RPMI7951 (cell line): ENCODE results near the gene PARD3B. TPM values are rescaled to one million over a fixed set of nuclear protein-coding genes. Genes with fewer than 3 reads are reported as not detected.

Source experiments
- DNase-seq: peaks from one replicate; pipeline ENCODE4 v3.0.0-alpha.2; 2012; ENCODE audit warnings: low read depth
- total RNA-seq: library from RNA; depleted of rRNA; stranded (reverse); fragments of >200 nt; shearing (Covaris generic); gene quantifications from 2 replicates; pipeline ENCODE4 v1.2.3, GENCODE V29; 2014

The PARD3B gene
- total RNA-seq, 1 experiment from 2014 or later = 0.96 TPM

DNA sequence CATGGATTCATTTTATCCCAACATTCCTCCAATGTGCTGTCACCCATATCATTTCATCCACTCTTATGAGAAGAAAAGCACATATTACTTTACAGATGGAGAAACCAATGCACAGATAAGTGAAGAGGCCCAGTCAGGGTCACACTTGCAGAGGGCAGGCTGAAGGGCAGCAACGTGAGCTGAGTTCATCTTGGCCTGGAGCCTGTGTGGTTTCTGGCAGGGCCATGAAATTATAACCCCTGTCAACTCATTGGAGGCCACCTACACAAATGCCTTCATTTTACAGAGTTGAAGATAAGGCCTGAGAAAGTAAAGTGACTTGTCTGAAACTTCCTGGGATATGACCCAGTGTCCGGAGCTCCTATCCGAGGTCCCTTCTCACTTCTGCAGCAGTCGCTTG lies 1048.6 kb downstream of the PARD3B start:
- peak; percentile 40 for DNase-seq

DNA sequence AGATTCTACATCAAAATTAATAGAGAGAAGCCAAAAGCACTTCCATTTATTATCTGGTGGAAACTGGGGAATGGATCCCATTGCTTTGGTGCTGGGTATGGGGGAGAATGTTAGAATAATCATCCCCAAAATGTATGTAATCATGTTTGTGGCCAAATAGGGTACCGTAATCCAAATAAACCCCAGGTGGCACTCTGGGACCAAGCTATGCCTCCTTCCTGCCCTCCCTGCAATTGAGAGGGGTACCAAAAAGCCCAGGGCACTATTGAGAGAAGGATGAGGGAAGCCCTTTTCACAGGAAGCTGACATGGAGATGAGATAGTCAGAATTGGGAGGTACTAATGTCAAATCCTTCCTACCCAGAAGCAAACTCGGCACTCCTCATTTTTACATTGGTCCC lies 1051.3 kb downstream of the PARD3B start:
- DNase-seq = no peak

DNA sequence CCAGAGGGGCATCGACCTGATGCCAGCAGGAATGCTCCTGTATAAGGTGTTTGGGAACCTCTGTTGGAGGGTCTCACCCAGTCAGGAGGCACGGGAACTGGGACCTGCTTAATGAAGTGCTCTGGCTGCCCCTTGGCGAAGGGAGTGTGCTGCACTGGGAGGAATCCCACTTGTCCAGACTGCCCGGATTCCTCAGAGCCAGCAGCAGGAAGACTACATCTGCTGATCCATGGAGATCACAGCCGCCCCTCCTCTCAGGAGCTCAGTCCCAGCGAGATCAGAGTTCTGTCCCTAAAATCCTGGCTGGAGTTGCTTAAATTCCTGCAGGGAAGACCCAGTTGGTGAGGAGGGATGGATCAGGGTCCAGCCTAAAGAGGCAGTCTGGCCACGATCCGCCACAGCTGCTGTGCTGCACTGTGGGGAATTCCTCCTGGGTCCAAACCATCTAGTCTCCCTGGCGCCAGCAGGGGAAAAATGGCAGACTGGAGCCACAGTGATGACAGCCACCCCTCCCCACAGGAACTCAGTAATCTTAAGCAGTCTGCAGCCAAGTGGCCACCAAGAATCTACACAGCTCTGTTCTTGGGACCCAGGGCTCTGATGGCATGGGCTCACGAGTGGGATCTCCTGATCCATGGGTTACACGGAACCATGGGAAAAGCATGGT lies 1060.5 kb downstream of the PARD3B start:
- no peak for DNase-seq

DNA sequence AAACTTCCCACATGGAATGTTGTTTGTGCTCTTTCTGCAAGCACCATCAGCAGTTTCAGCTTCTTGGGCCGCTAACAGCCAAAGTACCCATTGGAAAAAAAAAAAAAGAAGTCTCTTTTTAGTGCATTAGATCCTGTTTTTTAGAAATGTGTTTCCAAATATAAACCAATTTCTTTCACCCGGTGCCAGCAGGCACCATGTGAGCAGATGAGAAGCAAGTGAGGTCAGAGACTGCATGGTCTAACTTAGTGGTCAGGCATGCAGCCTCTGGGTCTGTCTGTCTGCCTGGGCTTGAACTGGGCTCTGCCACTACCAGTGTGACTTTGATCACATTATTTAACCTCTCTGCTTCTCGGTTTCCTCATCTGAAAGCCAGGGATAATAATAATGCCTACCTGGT lies 1061.9 kb downstream of the PARD3B start:
- DNase-seq = no peak

DNA sequence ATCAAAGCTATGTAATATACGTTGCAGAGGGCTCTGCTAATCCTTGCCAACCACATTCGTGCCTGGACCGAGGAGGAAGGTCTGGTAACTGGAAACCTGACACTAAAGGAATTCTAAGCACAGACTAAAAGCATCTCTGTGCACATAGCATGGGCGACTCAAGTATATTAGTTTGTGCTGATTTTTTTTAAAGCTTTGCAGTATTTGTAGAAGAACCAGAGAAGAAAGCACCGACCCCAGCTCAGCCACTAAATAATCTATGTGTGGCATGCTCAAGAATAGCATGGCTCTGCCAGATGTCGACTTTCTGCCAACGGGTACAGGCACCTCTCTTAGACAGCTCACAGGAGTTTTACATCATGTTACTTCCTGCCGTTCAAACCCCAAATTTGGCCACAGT lies 1063.8 kb downstream of the PARD3B start:
- peak; percentile 4 for DNase-seq

DNA sequence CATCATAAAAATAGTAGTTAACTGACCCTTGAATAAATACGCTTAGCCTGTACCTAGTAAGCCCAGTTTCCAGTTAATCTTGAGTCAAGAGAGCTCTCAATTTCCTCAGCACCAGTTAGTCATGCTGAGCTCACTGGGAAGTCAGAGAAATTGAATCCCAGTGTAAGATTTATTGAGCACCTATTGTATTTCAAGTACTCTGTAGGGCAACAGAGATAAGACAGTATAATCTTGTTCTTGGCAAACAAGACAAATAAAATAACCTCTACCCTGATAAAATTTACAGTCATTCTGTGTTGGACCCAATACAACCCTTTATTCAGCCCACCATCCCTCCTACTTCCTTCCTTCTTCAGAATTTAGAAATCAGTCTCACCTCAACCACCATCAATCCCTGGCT lies 1065.2 kb downstream of the PARD3B start:
- DNase-seq = no peak

DNA sequence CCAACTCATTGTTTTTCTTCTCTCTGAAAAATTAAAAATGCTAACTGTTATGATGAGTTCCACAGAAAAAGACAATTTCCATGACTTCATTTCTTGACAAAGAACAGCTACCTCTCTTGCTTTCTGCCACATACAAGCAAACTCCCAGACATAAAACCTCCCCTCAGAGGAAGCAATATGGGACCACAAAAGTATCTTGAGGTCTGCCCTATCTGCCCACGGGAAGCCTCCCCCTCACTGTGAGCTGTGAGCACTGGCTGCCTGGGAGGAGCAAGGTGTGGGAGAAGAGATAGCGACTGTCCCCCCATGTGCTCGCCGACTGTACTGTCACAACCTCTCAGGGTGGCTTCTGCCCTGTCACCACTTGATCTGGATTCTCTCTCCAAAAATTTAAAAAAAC lies 1067.4 kb downstream of the PARD3B start:
- no peak for DNase-seq

DNA sequence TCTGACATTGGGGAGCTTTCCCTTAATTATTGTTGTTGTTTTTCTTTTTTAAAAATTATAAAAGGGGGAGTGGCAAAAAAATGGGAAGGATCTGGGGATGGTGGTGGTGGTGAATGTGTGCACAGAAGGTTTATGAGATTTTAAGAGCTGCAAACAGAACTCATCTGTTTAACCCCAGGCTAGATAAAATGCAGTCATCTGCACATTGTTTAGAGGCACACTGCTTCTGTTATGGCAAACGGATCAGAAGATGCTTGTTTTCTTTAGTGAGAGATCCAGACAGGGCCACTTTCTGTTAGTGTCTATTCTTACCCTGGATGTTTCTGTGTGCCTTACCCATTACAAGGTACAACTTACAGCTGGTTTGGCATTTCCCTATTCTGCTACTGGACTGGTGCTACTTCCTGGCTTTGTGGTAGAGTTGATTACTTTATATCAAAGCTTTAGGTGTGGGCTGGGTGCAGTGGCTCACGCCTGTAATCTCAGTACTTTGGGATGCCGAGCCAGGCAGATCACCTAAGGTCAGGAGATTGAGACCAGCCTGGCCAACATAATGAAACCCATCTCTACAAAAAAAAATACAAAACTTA lies 1068.8 kb downstream of the PARD3B start:
- DNase-seq = peak; percentile 13

DNA sequence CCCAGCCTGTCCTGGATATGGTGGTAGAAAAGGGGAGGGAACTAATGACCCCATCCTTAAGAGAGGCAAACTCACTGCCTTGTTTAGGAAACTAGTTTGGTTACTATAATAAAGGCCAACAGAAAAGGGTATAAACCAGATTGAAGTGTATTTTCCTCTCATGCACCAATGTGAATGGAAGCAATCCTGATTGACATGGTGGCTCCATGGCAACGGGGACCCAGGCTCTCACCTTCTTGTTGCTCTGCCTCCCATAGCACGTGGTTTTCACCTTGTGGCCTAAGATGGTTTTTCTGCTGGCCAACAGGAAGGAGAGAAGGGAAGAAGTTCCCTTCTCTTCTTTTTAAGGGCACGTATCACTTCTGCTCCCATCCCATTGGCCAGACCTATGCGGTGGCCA lies 1069.7 kb downstream of the PARD3B start:
- no peak for DNase-seq

DNA sequence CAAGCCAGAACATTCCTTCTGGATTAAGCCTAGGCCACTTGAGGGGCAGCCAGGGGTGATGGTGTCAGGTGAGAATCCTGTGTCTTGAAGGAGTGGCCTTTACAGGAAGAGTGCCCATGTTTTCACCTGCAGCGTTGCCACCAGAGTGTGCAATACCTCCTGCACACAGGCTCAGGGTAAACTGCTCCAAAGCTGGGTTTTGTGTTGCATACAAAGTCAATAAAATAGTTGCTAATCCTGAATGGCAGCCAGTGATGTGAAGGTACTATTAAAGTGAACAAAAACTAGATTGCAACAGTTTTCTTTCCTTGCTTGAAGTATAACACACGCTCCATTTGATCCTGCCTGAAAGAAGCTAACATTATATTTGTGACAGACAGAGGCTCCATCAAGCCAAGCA lies 1072.6 kb downstream of the PARD3B start:
- DNase-seq = no peak

DNA sequence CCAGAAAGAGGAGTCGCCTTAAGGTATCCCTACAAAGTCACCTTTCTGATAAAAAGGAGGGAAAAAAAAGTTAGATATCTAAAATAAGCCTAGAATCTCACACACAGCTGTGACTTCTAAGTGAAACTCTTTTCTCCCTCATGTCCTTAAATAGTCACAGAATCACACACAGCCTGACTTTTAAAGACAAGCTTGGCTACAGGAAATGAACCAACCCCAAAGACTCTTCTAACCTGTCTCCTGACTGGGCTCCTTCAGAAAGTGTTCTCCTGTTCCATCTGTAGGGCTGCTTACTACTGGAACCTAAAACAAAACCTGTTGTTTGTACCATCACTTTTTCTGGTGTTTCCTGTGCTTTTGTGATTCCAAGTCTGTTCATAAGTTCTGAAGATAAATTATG lies 1074.3 kb downstream of the PARD3B start:
- no peak for DNase-seq

DNA sequence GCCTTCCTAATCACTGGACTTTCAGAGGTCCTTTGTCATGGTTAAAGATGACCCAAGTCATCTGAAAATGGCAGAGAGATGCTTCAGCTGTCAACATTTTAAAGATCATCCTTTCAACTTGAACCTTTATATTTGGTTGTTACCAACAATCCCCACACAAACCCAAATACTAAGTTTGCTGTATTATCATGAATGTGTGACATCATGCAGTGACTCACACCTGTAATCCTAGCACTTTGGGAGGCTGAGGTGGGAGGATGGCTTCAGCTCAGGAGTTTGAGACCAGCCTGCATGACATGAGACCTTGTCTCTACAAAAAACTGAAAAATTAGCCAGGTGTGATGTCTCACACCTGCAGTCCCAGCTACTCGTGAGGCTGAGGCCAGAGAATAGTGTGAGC lies 1081.8 kb downstream of the PARD3B start:
- no peak for DNase-seq

DNA sequence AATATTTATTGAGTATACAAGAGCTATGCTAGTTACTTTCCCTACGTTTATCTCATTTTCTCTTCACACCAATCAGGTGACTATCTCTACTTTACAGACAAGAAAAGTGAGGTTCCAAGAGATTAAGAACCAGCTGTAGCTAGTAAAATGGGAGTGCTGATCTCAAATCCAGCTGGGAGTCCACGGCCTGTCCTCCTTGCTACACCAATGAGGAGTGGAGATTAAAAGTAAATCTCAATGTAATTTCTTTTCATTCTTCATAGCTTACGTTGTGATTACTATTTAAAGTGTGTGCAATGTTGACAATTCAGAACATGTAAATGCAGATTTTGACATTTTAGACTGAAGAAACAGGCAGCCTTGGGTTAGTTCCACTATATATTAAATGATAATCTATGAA lies 1083.1 kb downstream of the PARD3B start:
- DNase-seq = no peak

DNA sequence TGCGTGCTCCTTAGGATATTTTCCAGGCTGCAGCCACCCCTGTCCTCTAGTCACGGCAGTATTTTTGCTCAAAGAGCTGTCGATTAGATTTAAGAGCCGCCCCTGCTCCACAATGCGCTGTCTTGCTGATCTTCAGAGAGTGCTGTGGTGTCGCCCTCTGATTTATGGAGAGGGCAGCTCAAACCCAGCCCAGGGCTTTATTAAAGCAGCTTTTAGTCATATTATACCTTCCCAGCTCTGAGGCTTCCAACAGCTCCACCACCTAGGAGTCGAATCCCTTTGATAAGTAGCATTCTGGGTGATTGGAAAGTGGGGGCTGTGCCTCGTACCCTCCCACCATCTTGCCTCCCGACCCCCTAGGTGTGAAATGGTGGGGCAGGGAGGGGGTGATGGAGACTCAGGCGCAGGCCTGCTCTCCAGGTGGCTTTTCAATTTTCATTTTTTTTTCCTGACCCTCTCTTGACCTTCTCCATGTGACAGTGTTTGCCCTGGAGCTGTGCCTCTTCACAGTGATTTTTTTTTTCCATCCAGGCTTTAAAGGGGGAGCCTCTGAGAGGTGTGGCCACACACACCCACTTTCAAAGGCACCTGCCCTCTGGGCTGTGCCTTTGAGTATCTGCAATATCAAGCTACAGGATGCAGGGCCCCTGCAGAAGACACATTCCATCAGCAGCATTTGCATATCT lies 1084.0 kb downstream of the PARD3B start:
- DNase-seq = no peak

DNA sequence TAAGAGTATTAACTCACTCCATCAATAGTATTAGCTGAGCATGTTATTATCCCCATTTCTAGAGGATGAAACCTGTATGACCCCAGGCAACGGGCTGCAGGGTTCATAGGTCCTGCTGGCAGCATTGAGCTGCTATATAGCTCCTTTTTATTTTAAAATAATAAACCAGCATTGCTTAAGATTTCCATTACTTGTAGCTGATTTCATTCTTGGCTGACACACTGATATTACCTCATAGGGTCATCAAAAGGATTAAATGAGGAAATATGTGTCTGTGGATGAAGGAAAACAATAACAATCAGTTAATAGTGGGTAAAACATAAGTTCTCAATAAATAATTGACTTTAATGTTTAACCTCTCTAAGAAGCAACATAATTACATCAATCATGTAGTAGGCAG lies 1088.7 kb downstream of the PARD3B start:
- no peak for DNase-seq

DNA sequence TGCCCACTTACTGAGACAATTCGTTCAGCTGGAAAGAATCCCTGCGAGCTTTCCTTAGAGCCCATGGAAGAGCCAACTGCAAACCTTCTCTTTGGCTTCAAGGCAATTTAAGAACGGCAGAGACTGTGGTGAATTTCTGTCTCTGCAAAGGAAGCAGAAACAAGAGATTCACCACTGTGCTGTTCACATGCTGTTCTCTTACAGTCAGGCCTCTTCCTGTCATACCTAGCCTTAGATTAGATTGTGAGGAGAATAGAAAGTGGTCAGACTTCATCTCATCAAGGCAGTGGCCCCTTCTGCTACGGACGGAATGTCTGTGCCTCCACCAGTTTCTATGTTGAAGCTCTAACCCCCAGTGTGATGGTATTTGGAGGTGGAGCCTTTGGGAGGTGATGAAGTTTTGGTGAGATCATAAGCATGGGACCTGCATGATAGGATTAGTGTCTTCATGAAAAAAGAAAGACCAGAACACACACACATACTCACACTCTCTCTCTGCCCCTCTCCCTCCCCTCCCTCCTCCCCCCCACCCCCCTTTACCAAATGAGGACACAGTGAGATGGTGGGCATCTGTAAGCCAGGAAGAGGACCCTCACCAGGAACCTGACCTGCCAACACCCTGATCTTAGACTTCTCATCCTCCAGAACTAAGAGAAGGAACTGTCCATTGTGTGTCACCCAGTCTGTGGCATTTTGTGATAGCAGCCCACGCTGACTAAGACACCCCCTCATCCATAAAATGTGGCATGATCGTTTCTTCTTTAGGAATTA lies 1091.5 kb downstream of the PARD3B start:
- DNase-seq = no peak

DNA sequence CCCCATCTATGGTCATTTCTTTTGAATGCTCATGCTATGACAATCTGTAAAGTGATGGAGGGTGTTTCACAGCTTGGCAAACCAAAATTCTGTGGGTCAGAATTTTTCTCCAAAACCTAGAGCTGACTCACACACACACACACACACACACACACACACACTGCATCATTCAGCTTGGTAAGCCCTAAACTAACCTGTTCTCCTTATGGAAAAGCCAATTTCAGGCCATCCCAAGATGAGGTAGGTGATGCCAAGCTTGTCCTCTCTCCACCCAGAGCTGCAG lies 1092.0 kb downstream of the PARD3B start:
- no peak for DNase-seq

DNA sequence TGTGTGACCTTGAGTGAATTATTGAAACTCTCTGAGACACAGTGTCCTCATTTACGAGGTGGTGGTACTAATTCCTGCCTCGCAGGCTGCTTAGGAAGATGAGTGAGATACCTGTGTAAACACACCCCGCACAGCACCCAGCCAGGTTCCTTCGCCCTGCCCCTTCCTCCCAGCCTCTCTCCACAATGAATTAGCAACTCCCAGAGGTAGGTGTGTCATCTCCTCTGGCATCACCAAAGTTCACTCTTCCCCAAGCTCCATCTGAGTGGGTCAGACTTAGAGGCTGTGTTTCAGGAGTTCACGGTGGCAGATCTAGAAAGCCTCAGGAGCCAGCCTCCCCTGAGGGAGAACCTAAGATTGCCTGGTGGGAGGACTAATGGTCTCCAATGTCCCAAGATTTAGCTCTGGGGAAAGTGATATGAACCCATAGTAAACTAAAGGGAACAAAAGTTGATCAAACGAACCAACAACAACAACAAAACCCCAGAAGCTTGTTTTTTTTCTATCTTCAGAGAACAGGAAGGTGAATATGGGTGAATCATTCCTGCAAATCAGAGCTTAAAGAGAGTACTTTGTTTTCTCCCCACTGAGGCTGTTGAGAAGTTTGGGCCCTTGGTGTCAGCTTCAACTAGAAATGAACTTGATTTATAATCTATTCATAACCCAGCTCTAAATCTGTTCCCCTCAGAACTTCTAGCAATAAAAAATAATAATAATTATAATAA lies 1092.7 kb downstream of the PARD3B start:
- no peak for DNase-seq

DNA sequence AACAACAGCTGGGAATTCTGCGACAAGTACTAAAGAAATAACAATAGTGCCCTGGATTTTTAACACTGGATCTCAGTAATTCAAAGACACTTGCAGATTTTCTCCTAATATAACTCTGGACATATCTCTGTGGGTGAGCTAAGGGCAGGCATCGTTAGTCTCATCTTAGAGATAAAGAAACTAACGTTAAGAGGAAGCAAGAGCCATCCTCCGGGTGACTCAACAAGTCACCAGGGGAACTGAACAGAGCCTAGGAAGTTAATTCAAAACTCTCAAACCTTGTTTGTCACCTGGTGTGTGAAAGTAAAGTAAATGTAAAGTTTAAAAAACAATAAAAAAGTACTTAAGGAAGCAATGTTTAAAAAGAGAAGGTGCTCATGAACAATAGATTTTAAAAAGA lies 1095.4 kb downstream of the PARD3B start:
- DNase-seq = no peak

DNA sequence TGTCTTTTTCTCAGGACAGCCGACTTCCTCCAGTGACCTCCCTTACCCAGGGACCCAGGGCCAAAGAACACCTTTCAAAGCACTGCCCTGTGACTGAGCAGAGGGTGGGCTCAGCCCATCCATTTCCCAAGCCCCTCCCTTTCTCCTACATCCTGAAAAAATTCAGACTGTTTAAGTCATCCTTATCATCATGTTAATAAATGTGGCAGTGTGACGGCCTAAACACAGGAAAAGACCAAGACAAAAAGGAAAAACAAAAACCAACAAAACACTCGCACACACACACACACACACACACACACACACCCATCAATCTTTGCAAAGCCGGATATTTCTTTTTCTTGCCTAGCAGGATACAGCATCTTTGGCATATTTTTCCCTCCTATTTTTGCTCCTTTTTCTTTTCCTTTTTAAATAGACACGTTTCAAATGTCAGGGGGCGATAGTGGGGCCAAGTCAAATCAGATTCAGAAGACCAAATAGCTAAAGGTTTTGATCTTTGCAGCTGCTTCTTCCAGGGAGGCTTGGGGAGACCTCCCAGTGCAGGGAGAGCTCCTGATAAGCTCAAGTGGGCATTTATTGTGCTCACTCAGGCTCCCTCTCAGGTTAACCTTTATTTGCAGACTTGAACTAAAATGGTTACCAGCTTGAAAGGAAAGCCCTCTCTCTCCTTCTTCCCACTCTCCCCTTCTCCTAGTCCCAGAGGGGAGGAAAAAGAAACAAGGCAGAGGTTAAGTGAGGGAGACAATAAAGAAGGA lies 1097.5 kb downstream of the PARD3B start:
- no peak for DNase-seq

DNA sequence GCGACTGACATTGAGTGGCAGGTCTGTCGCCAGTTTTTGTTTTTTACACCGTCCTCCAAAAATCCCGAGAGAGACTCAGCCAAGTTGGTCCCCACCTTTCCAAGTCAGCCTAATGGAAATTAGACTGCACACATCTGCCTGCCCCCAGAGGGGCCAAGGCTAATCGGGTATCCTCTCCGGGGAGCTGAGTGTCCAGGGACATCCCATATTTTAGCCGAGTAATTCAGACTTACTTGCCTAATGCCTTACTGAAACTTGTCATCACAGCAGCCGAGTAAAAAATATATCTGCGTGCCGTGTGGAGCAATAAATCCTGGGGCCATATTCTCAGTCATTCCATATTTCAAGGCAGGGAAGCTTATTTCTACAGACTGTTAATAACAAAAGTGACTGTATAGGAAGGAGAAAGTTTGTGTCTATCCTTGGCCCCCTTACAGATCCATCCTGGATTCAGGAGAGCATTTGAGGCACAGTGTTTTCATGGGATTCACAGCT lies 1098.2 kb downstream of the PARD3B start:
- no peak for DNase-seq
